HepG2 (cell line): ENCODE results near the gene CD81. TPM values are rescaled to one million over a fixed set of nuclear protein-coding genes. Genes with fewer than 3 reads are reported as not detected.
A peak's percentile ranks its signal among the peaks of the same experiment; 100 is the strongest.

Experiments
- HOXA3 ChIP-seq: sonication (generic); formaldehyde crosslinking; IDR thresholded peaks from 2 replicates; pipeline ENCODE4 v1.5.0; 2020; ENCODE audit warnings: missing genetic modification reagents
- ISX ChIP-seq: sonication (generic); formaldehyde crosslinking; conservative IDR thresholded peaks from 2 replicates; pipeline ENCODE4 v1.5.0; 2020; ENCODE audit warnings: missing genetic modification reagents
- NFATC3 ChIP-seq: sonication (generic); formaldehyde crosslinking; IDR thresholded peaks from 2 replicates; pipeline ENCODE4 v1.5.1; 2020; ENCODE audit warnings: mild to moderate bottlenecking, missing genetic modification reagents
- TRIM24 ChIP-seq: sonication (generic); formaldehyde crosslinking; IDR thresholded peaks from 2 replicates; pipeline ENCODE4 v1.8.0; 2022; ENCODE audit warnings: mild to moderate bottlenecking, missing genetic modification reagents
- ZNF253 ChIP-seq: sonication (generic); formaldehyde crosslinking; IDR thresholded peaks from 2 replicates; pipeline ENCODE4 v1.8.0; 2022; ENCODE audit warnings: mild to moderate bottlenecking, missing genetic modification reagents, borderline replicate concordance
- ZNF547 ChIP-seq: sonication (generic); formaldehyde crosslinking; IDR thresholded peaks from 2 replicates; pipeline ENCODE4 v1.5.1; 2020; ENCODE audit warnings: mild to moderate bottlenecking, missing genetic modification reagents
- ZNF550 ChIP-seq: sonication (generic); formaldehyde crosslinking; IDR thresholded peaks from 2 replicates; pipeline ENCODE4 v1.4.0; 2020; ENCODE audit warnings: mild to moderate bottlenecking, missing genetic modification reagents, borderline replicate concordance
- ZNF720 ChIP-seq: sonication (generic); formaldehyde crosslinking; IDR thresholded peaks from 2 replicates; pipeline ENCODE4 v1.4.0; 2020; ENCODE audit warnings: missing genetic modification reagents
- polyA plus RNA-seq, 8 experiments: library from polyadenylated mRNA; depleted of rRNA in 3 of 8; stranded (reverse) in 7 of 8; unstranded in 1 of 8; fragments of >200 nt; fragmentation: Illumina TruSeq in 4 of 8; extraction: Trizol in 4 of 8; gene quantifications; 2 replicates each; pipeline versions ENCODE4 v1.2.1 to v1.2.3, GENCODE V29; 2011 to 2016; ENCODE audit warnings: low read depth in 4 of 8, missing spikeins in 1 of 8, mixed read lengths in 1 of 8; ENCODE audit not compliant: insufficient read depth in 1 of 8
- total RNA-seq, 5 experiments: library from RNA; depleted of rRNA; stranded (reverse); fragments of >200 nt; fragmentation: Illumina TruSeq; extraction: Trizol; gene quantifications; 2 replicates each; pipeline ENCODE4 v1.2.3, GENCODE V29; 2016; ENCODE audit warnings: low read depth in 1 of 5
- TF ChIP-seq, protein P1 (sequence below): sonication (generic); formaldehyde crosslinking; IDR thresholded peaks from 2 replicates; pipeline ENCODE4 v1.4.0; 2020; ENCODE audit warnings: mild to moderate bottlenecking, missing genetic modification reagents
- TF ChIP-seq, protein P2 (sequence below): sonication (generic); formaldehyde crosslinking; IDR thresholded peaks from 2 replicates; pipeline ENCODE4 v1.4.0; 2020; ENCODE audit warnings: mild to moderate bottlenecking, missing genetic modification reagents, borderline replicate concordance
- TF ChIP-seq, protein P3 (sequence below): sonication (generic); formaldehyde crosslinking; IDR thresholded peaks from 2 replicates; pipeline ENCODE4 v1.5.0; 2020; ENCODE audit warnings: mild to moderate bottlenecking, missing genetic modification reagents
- TF ChIP-seq, protein P4 (sequence below): sonication (generic); formaldehyde crosslinking; IDR thresholded peaks from 2 replicates; pipeline ENCODE4 v1.8.0; 2022; ENCODE audit warnings: mild to moderate bottlenecking, missing genetic modification reagents, borderline replicate concordance
- TF ChIP-seq, protein P5 (sequence below): sonication (generic); formaldehyde crosslinking; IDR thresholded peaks from 2 replicates; pipeline ENCODE4 v1.8.0; 2022; ENCODE audit warnings: mild to moderate bottlenecking, missing genetic modification reagents; ENCODE audit not compliant: insufficient replicate concordance

CD81 gene
- total and polyA plus RNA-seq, 2 of the 13 experiments (the other 11 are each of a cell fraction or from before 2014, with no cell fraction given) = not detected

DNA sequence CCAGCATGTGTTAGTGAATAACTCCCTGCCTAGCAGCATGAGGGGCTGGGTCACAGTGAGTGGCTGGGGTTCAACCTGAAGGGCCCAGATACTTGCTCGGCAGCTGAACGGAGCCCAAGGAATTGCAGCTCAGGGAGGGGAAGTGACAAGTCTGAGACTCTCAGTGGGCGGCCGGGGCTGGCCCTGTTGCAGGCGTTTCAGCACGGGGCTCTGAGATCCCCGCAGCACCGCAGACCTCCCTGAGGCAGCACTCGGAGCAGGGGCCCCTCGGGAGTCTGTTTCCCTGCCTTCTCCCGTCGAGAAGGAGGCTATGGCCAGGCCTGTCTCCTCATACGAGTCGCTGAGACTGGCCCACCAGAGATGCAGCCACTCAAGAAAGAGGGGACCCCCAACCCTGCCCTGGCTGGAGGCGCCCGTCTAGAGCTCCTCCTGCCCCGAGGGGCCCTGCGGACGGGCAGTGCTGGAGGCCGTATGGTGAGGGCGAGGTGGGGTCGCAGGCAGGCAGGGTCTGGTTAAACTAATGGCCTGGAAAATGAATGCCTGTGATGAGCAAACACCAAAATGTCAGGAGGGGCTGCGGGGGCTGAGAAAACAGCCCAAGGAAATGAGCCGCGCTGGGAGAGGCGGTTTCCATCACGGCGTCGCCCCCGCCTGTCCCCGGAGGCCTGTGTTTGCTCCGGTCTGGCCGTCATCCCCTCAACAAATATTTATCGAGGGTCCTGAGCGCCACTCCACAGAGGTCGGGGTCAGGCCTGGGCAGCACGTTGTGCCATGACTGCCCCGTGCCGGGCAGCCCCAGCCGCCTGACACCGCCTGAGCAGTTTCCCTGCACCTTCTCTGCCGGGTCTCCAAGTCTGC, 32.7 kb downstream of the CD81 start (continued):
- TF ChIP-seq, protein P1, sequence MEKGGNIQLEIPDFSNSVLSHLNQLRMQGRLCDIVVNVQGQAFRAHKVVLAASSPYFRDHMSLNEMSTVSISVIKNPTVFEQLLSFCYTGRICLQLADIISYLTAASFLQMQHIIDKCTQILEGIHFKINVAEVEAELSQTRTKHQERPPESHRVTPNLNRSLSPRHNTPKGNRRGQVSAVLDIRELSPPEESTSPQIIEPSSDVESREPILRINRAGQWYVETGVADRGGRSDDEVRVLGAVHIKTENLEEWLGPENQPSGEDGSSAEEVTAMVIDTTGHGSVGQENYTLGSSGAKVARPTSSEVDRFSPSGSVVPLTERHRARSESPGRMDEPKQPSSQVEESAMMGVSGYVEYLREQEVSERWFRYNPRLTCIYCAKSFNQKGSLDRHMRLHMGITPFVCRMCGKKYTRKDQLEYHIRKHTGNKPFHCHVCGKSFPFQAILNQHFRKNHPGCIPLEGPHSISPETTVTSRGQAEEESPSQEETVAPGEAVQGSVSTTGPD = peak; percentile 80; the same call in 1 of the 2 replicates
- TF ChIP-seq NFATC3 (no peak), HOXA3 (CRISPR knock-in tag) (peak; percentile 68), ZNF547 (CRISPR knock-in tag) (no peak), ZNF550 (CRISPR knock-in tag) (no peak), TRIM24 (CRISPR knock-in tag) (no peak), ZNF253 (no peak), ZNF720 (CRISPR knock-in tag) (no peak), ISX (CRISPR knock-in tag) (no peak)
- TF ChIP-seq, protein P2, sequence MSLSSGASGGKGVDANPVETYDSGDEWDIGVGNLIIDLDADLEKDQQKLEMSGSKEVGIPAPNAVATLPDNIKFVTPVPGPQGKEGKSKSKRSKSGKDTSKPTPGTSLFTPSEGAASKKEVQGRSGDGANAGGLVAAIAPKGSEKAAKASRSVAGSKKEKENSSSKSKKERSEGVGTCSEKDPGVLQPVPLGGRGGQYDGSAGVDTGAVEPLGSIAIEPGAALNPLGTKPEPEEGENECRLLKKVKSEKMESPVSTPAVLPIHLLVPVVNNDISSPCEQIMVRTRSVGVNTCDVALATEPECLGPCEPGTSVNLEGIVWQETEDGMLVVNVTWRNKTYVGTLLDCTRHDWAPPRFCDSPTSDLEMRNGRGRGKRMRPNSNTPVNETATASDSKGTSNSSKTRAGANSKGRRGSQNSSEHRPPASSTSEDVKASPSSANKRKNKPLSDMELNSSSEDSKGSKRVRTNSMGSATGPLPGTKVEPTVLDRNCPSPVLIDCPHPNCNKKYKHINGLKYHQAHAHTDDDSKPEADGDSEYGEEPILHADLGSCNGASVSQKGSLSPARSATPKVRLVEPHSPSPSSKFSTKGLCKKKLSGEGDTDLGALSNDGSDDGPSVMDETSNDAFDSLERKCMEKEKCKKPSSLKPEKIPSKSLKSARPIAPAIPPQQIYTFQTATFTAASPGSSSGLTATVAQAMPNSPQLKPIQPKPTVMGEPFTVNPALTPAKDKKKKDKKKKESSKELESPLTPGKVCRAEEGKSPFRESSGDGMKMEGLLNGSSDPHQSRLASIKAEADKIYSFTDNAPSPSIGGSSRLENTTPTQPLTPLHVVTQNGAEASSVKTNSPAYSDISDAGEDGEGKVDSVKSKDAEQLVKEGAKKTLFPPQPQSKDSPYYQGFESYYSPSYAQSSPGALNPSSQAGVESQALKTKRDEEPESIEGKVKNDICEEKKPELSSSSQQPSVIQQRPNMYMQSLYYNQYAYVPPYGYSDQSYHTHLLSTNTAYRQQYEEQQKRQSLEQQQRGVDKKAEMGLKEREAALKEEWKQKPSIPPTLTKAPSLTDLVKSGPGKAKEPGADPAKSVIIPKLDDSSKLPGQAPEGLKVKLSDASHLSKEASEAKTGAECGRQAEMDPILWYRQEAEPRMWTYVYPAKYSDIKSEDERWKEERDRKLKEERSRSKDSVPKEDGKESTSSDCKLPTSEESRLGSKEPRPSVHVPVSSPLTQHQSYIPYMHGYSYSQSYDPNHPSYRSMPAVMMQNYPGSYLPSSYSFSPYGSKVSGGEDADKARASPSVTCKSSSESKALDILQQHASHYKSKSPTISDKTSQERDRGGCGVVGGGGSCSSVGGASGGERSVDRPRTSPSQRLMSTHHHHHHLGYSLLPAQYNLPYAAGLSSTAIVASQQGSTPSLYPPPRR (CRISPR knock-in tag) = peak; percentile 93
- TF ChIP-seq, protein P3, sequence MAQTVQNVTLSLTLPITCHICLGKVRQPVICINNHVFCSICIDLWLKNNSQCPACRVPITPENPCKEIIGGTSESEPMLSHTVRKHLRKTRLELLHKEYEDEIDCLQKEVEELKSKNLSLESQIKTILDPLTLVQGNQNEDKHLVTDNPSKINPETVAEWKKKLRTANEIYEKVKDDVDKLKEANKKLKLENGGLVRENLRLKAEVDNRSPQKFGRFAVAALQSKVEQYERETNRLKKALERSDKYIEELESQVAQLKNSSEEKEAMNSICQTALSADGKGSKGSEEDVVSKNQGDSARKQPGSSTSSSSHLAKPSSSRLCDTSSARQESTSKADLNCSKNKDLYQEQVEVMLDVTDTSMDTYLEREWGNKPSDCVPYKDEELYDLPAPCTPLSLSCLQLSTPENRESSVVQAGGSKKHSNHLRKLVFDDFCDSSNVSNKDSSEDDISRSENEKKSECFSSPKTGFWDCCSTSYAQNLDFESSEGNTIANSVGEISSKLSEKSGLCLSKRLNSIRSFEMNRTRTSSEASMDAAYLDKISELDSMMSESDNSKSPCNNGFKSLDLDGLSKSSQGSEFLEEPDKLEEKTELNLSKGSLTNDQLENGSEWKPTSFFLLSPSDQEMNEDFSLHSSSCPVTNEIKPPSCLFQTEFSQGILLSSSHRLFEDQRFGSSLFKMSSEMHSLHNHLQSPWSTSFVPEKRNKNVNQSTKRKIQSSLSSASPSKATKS (CRISPR knock-in tag) = no peak
- TF ChIP-seq, protein P4, sequence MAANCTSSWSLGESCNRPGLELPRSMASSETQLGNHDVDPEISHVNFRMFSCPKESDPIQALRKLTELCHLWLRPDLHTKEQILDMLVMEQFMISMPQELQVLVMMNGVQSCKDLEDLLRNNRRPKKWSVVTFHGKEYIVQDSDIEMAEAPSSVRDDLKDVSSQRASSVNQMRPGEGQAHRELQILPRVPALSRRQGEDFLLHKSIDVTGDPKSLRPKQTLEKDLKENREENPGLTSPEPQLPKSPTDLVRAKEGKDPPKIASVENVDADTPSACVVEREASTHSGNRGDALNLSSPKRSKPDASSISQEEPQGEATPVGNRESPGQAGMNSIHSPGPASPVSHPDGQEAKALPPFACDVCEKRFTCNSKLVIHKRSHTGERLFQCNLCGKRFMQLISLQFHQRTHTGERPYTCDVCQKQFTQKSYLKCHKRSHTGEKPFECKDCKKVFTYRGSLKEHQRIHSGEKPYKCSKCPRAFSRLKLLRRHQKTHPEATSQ = no peak
- TF ChIP-seq, protein P5, sequence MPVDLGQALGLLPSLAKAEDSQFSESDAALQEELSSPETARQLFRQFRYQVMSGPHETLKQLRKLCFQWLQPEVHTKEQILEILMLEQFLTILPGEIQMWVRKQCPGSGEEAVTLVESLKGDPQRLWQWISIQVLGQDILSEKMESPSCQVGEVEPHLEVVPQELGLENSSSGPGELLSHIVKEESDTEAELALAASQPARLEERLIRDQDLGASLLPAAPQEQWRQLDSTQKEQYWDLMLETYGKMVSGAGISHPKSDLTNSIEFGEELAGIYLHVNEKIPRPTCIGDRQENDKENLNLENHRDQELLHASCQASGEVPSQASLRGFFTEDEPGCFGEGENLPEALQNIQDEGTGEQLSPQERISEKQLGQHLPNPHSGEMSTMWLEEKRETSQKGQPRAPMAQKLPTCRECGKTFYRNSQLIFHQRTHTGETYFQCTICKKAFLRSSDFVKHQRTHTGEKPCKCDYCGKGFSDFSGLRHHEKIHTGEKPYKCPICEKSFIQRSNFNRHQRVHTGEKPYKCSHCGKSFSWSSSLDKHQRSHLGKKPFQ (CRISPR knock-in tag) = no peak
